ENCODE data around the gene VCPKMT. TPM values are rescaled to one million over a fixed set of nuclear protein-coding genes. Genes with fewer than 3 reads are reported as not detected.

VCPKMT gene
- total RNA-seq, 2 donors from 2014 or later: 8.1 to 12.2 TPM

GRCh38 chr14:50113381-50114035 is 2.9 kb downstream of the VCPKMT start:
- ATAC-seq (ENCODE audit: insufficient number of reproducible peaks, low FRiP score, low read depth) (no peak), DNase-seq (ENCODE audit: low spot score) (no peak)
- H3K27me3 ChIP-seq (replicated peaks; ENCODE audit: insufficient read depth): no peaks in the 10 kb centered on the region
- H3K9me3 ChIP-seq: no peaks in the 10 kb centered on the region
- TF ChIP-seq CTCF (IDR thresholded peaks at IDR 0.05): no peak
- H3K27ac ChIP-seq: no peak overlapping the region
- peaks cover 12 to 15% of the 10 kb centered on the region in 2 donors for H3K4me1 ChIP-seq (ENCODE audit: control insufficient read depth in 1 of 2, low read depth in 2 of 2)
- peaks cover 29% of the 10 kb centered on the region for H3K36me3 ChIP-seq
- no peak overlapping the region for H3K4me3 ChIP-seq

- no peak for TF ChIP-seq CTCF (IDR thresholded peaks at IDR 0.05)
- Histone ChIP-seq H3K4me1 (ENCODE audit: control insufficient read depth in 1 of 2, low read depth in 2 of 2) (peaks cover 6% of the 10 kb centered on the region in 2 donors), H3K4me3 (no peak overlapping the region), H3K36me3 (peaks cover 24% of the 10 kb centered on the region), H3K27ac (no peak overlapping the region), H3K27me3 (replicated peaks; ENCODE audit: insufficient read depth) (no peaks in the 10 kb centered on the region), H3K9me3 (no peaks in the 10 kb centered on the region)
- DNase-seq (ENCODE audit: low spot score): no peak
- ATAC-seq (ENCODE audit: insufficient number of reproducible peaks, low FRiP score, low read depth): no peak
Observed at GRCh38 chr14:50110323-50111037, 5.9 kb downstream of the VCPKMT start.

GRCh38 chr14:50109342-50109741 is 7.0 kb downstream of the VCPKMT start:
- Histone ChIP-seq H3K27me3 (replicated peaks; ENCODE audit: insufficient read depth) (no peaks in the 10 kb centered on the region), H3K4me1 (ENCODE audit: control insufficient read depth in 1 of 2, low read depth in 2 of 2) (peaks cover 0 to 4% of the 10 kb centered on the region in 2 donors), H3K27ac (no peak overlapping the region), H3K9me3 (no peaks in the 10 kb centered on the region), H3K4me3 (no peak overlapping the region), H3K36me3 (peaks cover 19% of the 10 kb centered on the region)
- no peak for DNase-seq (ENCODE audit: low spot score)
- no peak for TF ChIP-seq CTCF (IDR thresholded peaks at IDR 0.05)
- no peak for ATAC-seq (ENCODE audit: insufficient number of reproducible peaks, low FRiP score, low read depth)

GRCh38 chr14:50107850-50108249 is 8.5 kb downstream of the VCPKMT start:
- H3K4me1 ChIP-seq (ENCODE audit: control insufficient read depth in 1 of 2, low read depth in 2 of 2): peaks cover 0 to 5% of the 10 kb centered on the region in 2 donors
- H3K27me3 ChIP-seq (replicated peaks; ENCODE audit: insufficient read depth): no peaks in the 10 kb centered on the region
- ATAC-seq (ENCODE audit: insufficient number of reproducible peaks, low FRiP score, low read depth): no peak
- no peak overlapping the region for H3K27ac ChIP-seq
- peaks cover 15% of the 10 kb centered on the region for H3K36me3 ChIP-seq
- TF ChIP-seq CTCF (IDR thresholded peaks at IDR 0.05): no peak
- no peaks in the 10 kb centered on the region for H3K9me3 ChIP-seq
- DNase-seq (ENCODE audit: low spot score): no peak
- H3K4me3 ChIP-seq: no peak overlapping the region

- H3K36me3 ChIP-seq: peaks cover 6% of the 10 kb centered on the region
- ATAC-seq (ENCODE audit: insufficient number of reproducible peaks, low FRiP score, low read depth): no peak
Observed at GRCh38 chr14:50106178-50106577, 10.2 kb downstream of the VCPKMT start.

More at GRCh38 chr14:50106178-50106577, 10.2 kb downstream of the VCPKMT start:
- no peak overlapping the region for H3K4me3 ChIP-seq
- no peaks in the 10 kb centered on the region for H3K27me3 ChIP-seq (replicated peaks; ENCODE audit: insufficient read depth)
- H3K27ac ChIP-seq: no peak overlapping the region
- TF ChIP-seq CTCF (IDR thresholded peaks at IDR 0.05): no peak
- no peak for DNase-seq (ENCODE audit: low spot score)
- no peaks in the 10 kb centered on the region for H3K9me3 ChIP-seq
- peaks cover 0 to 5% of the 10 kb centered on the region in 2 donors for H3K4me1 ChIP-seq (ENCODE audit: control insufficient read depth in 1 of 2, low read depth in 2 of 2)

All from thoracic aorta (tissue), 2 donors.